NCI-H345 (cell line): Measurements from ENCODE around the gene CCDC92.

Experiments used
- DNase-seq: peaks from one replicate; lab custom pipeline; 2025; lab: John Stamatoyannopoulos, UW

Gene CCDC92

GRCh38 chr12:123910057-123910456 is 62.6 kb downstream of the CCDC92 start:
- DNase-seq = no peak

- DNase-seq = no peak
Observed at GRCh38 chr12:123908884-123909725, 63.5 kb downstream of the CCDC92 start.

DNA sequence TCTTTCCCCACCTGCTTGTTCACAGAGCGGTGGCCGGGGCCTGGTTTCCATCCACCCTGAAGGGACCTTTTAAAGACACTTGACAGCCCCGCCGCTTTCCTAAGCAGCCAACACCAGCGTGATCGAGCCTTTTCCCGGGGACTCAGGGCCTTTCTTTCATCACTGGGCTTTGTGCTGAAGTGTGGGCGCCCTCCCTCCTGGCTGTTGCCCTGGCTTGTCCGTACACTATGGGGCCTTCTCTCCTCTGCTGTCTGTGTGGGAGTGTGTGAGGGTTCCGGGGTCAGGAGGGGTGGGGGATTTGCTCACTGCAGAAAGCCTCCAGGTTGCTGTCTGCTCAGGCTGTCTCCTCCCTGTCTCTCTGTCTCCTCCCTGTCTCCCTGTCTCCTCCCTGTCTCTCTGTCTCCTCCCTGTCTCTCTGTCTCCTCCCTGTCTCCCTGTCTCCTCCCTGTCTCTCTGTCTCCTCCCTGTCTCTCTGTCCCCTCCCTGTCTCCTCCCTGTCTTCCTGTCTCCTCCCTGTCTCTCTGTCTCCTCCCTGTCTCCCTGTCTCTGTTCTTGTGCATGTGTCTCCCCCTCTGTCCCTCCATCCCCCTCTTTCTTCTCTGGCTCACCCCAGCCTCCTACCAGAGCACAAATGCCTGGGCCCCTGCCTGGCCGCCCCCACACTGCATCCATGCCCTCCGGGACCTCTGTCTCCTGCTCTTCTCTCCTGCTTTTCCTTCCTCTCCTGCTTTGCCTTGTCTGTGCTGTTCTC is 64.7 kb downstream of the CCDC92 start:
- no peak for DNase-seq

DNA sequence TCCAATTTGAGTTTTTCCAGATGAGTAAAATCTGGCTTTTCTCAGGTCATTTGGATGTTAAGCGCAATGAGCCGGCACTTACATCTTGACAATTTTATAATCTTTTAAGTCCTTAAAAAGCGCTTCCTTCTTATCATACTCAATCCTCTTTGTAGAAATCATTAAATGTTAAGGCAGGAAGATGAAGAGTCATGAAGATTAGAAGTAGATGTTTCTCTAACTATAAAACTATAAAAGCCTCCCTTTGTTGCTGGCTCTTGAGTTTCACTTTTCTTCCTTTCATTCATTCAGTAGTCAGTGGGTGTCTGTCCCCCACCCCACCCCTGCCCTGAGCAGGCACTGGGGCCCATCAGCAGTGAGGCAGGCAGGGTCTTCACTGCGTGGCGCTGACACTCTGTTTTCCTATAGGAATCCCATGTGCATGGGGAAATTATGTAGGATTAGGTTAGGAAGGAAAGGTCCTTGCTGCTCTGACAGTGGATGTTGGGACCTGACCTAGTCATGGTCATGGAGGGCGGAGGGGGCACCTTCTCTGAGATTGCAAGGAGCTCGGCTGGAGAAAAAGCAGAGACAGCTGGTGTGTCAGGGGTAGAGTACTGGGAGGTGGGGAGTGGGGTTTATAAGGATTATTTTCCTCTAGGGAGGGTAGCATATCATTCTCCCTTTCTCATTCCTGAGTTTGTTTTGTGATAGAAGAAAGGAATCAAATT is 65.8 kb downstream of the CCDC92 start:
- DNase-seq = no peak

DNA sequence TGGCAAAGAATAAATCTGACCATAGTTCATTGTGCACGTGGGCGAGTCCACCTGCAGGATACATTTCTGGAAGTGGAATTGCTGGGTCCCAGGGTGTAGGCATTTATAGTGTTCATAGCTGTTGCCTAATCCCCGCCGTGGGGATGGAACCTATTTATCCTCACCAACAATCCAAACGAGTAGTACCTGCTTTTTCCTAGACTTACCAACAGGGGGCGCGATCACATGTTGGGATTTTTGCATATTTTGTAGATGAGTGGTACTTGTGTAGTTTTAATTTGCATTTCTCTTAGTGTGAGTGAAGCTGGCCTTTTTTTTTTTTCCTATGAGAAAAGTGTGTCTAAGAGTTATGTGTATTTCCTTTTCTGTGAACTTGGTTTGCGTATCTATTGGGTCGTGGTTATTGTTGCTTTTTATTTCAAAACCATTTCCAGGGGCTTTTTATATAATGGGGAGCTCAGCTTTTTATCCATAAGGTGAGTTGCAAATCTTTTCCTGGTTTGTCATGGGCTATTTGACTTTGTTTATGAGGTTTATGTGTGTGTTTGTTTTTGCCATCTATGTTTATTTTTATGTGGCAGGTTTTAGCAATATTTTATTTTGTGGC is 67.2 kb downstream of the CCDC92 start:
- DNase-seq = peak; percentile 28

- no peak for DNase-seq
Observed at GRCh38 chr12:123903301-123904065, 69.1 kb downstream of the CCDC92 start.

DNA sequence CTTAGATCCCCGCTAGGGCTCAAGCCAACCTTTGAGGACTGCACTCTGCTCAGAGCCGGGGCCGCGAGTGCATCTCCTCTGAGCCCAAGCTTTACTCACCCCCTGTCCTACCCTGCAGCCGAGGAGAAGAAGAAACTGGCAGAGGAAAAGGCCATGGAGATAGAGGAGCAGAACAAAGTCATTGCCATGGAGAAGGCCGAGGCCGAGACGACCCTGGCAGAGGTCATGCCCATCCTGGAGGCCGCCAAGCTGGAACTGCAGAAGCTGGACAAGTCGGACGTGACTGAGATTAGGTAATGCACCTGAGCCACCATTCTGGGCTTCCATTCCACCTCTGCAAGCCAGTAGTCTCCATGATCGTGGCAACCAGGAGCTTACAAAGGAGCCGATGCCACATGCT is 69.8 kb downstream of the CCDC92 start:
- no peak for DNase-seq

- DNase-seq = no peak
Observed at GRCh38 chr12:123900871-123901376, 71.7 kb downstream of the CCDC92 start.

DNA sequence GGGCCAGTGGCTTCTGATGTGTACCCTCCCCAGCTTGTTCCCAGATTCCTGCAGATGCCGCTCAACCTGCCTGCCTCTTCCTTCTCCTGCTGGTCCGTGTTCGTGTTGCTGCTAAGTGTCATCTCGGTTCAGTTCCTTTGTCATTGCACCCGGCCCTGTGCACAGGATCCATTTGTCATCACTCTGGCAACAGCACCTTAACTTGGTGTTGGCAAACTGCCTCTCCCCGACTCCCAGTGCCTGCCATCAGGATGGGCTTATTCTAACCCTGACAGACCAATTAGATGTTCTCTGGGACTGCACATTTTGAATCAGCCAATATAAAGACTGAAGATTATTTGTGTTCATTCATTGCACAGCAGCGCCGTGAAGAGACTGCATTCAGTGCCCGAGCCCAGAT is 73.3 kb downstream of the CCDC92 start:
- no peak for DNase-seq

DNA sequence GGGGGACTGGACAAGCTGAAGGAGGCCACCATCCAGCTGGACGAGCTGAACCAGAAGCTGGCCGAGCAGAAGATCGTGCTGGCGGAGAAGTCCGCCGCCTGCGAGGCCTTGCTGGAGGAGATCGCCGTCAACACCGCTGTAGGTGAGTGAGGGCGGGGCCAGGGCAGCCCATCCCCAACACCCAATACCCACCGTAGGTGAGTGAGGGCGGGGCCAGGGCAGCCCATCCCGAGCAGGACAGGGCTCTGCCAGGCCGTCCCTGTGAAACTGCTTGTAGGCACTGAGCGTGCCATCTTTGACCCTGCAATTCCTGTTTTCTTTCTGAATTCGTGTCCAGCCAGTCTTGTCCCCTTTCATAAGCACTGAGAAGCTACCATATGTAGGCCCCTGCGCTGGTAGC is 74.0 kb downstream of the CCDC92 start:
- no peak for DNase-seq

GRCh38 chr12:123897221-123897620 is 75.4 kb downstream of the CCDC92 start:
- DNase-seq = no peak

DNA sequence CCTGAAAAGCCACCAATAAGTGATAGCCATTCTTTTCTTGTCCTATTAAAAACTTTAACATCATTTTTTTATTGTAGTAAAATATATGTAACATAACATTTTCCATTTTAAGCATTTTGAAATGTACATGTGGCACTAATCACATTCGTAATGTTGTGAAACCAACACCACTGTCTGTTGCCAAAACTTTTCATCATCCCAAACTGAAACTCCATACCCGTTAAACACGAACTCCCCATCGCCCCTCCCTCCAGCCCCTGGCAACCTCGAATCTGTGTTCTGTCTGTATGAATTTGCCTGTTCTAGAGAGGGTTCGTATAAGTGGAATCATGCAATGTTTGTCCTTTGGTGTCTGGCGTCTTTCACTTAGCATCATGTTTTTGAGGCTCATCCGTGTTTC is 75.9 kb downstream of the CCDC92 start:
- DNase-seq = no peak

- no peak for DNase-seq
Observed at GRCh38 chr12:123895451-123895850, 77.2 kb downstream of the CCDC92 start.

- no peak for DNase-seq
Observed at GRCh38 chr12:123894823-123895345, 77.7 kb downstream of the CCDC92 start.

DNA sequence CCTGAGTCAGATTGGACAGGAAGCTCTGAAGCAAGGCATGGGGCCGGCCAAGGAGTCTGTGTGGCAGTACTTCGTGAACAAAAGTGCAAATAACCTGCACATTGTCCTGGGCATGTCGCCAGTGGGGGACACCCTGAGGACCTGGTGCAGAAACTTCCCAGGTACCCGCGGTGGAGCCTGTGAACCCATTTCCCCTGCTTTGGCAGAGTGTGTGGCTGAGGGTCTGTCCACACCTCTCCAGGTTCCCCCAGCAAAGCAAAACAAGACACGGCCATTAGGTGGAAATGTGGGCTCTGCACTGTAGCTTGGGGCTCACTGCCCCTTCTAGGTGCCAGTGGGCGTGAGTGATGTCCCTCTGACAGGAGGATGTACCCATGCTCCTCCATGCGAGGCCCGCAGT is 79.4 kb downstream of the CCDC92 start:
- no peak for DNase-seq

GRCh38 chr12:123892853-123893252 is 79.8 kb downstream of the CCDC92 start:
- no peak for DNase-seq

GRCh38 chr12:123892180-123892559 is 80.5 kb downstream of the CCDC92 start:
- no peak for DNase-seq

- DNase-seq = no peak
Observed at GRCh38 chr12:123891516-123892179, 81.0 kb downstream of the CCDC92 start.

DNA sequence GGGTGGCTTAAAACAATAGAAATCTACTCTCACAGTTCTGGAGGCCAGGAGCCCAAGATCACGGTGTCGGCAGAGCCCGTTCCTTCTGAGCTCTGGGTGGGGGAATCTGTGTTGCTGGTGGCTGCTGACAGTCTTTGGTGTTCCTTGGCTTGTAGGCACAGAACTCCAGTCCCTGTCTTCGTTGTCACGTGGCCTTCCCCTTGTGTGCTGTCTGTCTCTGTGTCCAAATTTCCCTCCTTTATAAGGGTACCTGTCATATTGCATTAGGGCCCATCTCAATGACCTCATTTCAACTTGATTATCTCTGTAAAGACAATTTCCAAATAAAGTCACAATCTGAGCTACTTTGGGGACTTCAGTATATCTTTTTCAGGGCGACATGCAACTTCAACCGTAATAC is 81.6 kb downstream of the CCDC92 start:
- no peak for DNase-seq

DNA sequence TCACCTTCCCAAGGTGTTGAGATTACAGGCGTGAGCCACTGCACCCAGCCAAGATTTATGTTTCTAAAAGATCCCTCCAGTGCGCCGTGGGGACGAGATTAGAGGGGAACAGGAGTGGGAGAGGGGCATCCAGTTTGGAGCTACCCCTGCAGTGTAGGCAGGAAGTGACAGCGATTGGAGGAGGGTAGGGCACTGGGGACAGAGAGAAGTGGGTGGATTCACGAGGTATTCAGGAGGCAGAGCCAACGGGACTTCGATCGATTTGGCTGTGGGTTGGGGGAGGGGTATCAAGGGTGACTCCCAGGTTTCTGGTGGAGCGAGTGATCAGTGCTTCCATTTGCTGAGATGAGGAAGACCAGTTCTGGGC is 82.1 kb downstream of the CCDC92 start:
- DNase-seq = no peak
